IMR-90 (cell line): Measurements from ENCODE around the gene GPATCH2.

Source experiments
- CEBPB ChIP-seq: IDR thresholded peaks from 2 replicates; pipeline ENCODE4 v1.6.1; 2012; ENCODE audit warnings: low read depth, low read length, improper control_type of control experiment
- CHD1 ChIP-seq: IDR thresholded peaks from 2 replicates; pipeline ENCODE4 v1.6.1; 2012; ENCODE audit warnings: low read depth, low read length, improper control_type of control experiment
- CTCF ChIP-seq: conservative IDR thresholded peaks from 2 replicates; pipeline ENCODE4 v1.5.1; 2012; ENCODE audit warnings: mild to moderate bottlenecking, low read depth, low read length, improper control_type of control experiment
- MXI1 ChIP-seq: IDR thresholded peaks from 2 replicates; pipeline ENCODE4 v1.6.1; 2012; ENCODE audit warnings: low read depth, mild to moderate bottlenecking, low read length, moderate library complexity, borderline replicate concordance
- POLR2A ChIP-seq: IDR thresholded peaks from 2 replicates; pipeline ENCODE4 v1.6.1; 2012; ENCODE audit warnings: mild to moderate bottlenecking, low read depth, low read length
- RAD21 ChIP-seq: IDR thresholded peaks from 2 replicates; pipeline ENCODE4 v1.6.1; 2012; ENCODE audit warnings: low read length, improper control_type of control experiment
- RFX5 ChIP-seq: IDR thresholded peaks from 2 replicates; pipeline ENCODE4 v1.8.0; 2012; ENCODE audit warnings: low read depth, mild to moderate bottlenecking, low read length, moderate library complexity
- SMC3 ChIP-seq: fragments of 150-350 bp; IDR thresholded peaks from 2 replicates; pipeline ENCODE4 v1.6.1; 2016; ENCODE audit warnings: low read depth, mild to moderate bottlenecking, antibody characterized with exemption, low read length, moderate library complexity

DNA sequence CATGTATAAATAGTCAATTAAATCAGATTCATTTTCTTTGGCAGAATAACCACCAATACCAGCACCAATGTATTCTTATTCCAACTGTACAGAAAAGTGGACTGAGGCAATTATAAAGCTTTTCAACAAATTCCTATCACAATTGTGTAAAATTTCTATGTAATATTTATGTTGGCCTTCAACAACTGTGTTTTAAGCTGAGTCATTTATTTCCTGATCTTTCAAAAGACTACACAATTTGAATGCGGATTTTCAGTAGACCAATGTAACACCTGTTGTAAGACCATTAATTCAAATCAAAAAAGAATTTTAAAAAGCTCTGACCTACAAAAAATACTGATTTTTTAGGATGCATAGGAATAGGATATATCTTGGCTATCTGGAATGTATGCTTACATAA is 25.5 kb downstream of the GPATCH2 start:
- TF ChIP-seq CTCF = no peak
- no peak for TF ChIP-seq SMC3
- no peak for TF ChIP-seq RFX5
- TF ChIP-seq MXI1 = no peak
- no peak for TF ChIP-seq CHD1
- no peak for TF ChIP-seq RAD21
- no peak for TF ChIP-seq POLR2A
- TF ChIP-seq CEBPB = no peak
